Progenitor cell of endocrine pancreas (in vitro differentiated cells): ENCODE data around the gene NR6A1. TPM values are rescaled to one million over a fixed set of nuclear protein-coding genes. Genes with fewer than 3 reads are reported as not detected.

Experiments
- DNase-seq: peaks from one replicate; pipeline ENCODE4 v3.0.0; 2021; ENCODE audit warnings: low spot score; ENCODE audit not compliant: unreplicated experiment
- H3K27ac Mint-ChIP-seq: 2 replicates; pipeline ENCODE4 v1.8.0; 2021; ENCODE audit warnings: mild to moderate bottlenecking, moderate library complexity, mixed read lengths
- H3K27me3 Mint-ChIP-seq: 2 replicates; pipeline ENCODE4 v1.8.0; 2021; ENCODE audit warnings: mixed read lengths
- H3K36me3 Mint-ChIP-seq: 2 replicates; pipeline ENCODE4 v1.8.0; 2022; ENCODE audit warnings: mixed read lengths; ENCODE audit not compliant: insufficient read depth
- H3K4me1 Mint-ChIP-seq: 2 replicates; pipeline ENCODE4 v1.8.0; 2021; ENCODE audit warnings: low read depth, mixed read lengths
- H3K4me3 Mint-ChIP-seq: 2 replicates; pipeline ENCODE4 v1.8.0; 2021; ENCODE audit warnings: low read depth, mild to moderate bottlenecking, moderate library complexity, mixed read lengths
- H3K9me3 Mint-ChIP-seq: 2 replicates; pipeline ENCODE4 v1.8.0; 2021; ENCODE audit warnings: low read depth, mixed read lengths
- CTCF ChIP-seq: fragments of 200-600 bp; sonication (generic); IDR thresholded peaks from one replicate; pipeline ENCODE4 v1.5.0; 2021; ENCODE audit warnings: antibody characterized with exemption, mild to moderate bottlenecking; ENCODE audit not compliant: unreplicated experiment
- total RNA-seq: library from RNA; stranded (reverse); gene quantifications from 2 replicates; pipeline ENCODE4 v1.2.1, GENCODE V29; 2021

NR6A1 gene
- total RNA-seq, 1 donor from 2014 or later, result 86.4 TPM

GRCh38 chr9:124489222-124489621 lies 281.9 kb downstream of the NR6A1 start:
- Mint-ChIP-seq H3K4me3 (no peak overlapping the region), H3K4me1 (no peaks in the 10 kb centered on the region), H3K9me3 (no peaks in the 10 kb centered on the region), H3K27me3 (peaks cover 49% of the 10 kb centered on the region), H3K27ac (no peak overlapping the region), H3K36me3 (no peaks in the 10 kb centered on the region)
- no peak for DNase-seq
- no peak for TF ChIP-seq CTCF

- Mint-ChIP-seq H3K36me3 (no peaks in the 10 kb centered on the region), H3K27me3 (peaks cover 49% of the 10 kb centered on the region), H3K4me1 (no peaks in the 10 kb centered on the region), H3K4me3 (no peak overlapping the region), H3K27ac (no peak overlapping the region), H3K9me3 (no peaks in the 10 kb centered on the region)
- TF ChIP-seq CTCF, result no peak
- DNase-seq, result no peak
Measured at GRCh38 chr9:124488641-124489210, 282.4 kb downstream of the NR6A1 start.

GRCh38 chr9:124487260-124488182 lies 283.6 kb downstream of the NR6A1 start:
- no peak overlapping the region for H3K27ac Mint-ChIP-seq
- no peaks in the 10 kb centered on the region for H3K36me3 Mint-ChIP-seq
- no peaks in the 10 kb centered on the region for H3K9me3 Mint-ChIP-seq
- no peak overlapping the region for H3K4me3 Mint-ChIP-seq
- H3K27me3 Mint-ChIP-seq, result peaks cover 60% of the 10 kb centered on the region
- no peaks in the 10 kb centered on the region for H3K4me1 Mint-ChIP-seq
- no peak for DNase-seq
- TF ChIP-seq CTCF, result no peak

GRCh38 chr9:124486778-124487259 lies 284.3 kb downstream of the NR6A1 start:
- no peaks in the 10 kb centered on the region for H3K9me3 Mint-ChIP-seq

More at GRCh38 chr9:124486778-124487259, 284.3 kb downstream of the NR6A1 start:
- TF ChIP-seq CTCF, result no peak
- Mint-ChIP-seq H3K4me3 (no peak overlapping the region), H3K27ac (no peak overlapping the region), H3K4me1 (no peaks in the 10 kb centered on the region), H3K36me3 (no peaks in the 10 kb centered on the region), H3K27me3 (peaks cover 63% of the 10 kb centered on the region)
- DNase-seq, result no peak
